Peyer's patch (tissue), 4 donors: ENCODE measurements around the gene WFIKKN2.

Source experiments
- POLR2A ChIP-seq, 2 donors: fragments of 450-650 bp; IDR thresholded peaks; one replicate each; pipeline ENCODE4 v1.5.1; 2017; ENCODE audit warnings: antibody characterized with exemption in 2 of 2, mild to moderate bottlenecking in 2 of 2, moderate library complexity in 2 of 2
- TF ChIP-seq, protein P1 (sequence below), 6 experiments: fragments of 450-650 bp in 4 of 6; fragments of 200-600 bp in 2 of 6; sonication (generic) in 1 of 6; IDR thresholded peaks; one replicate each; pipeline ENCODE4 v1.5.1; 2017 to 2019; ENCODE audit warnings: antibody characterized with exemption in 6 of 6, mild to moderate bottlenecking in 3 of 6, moderate library complexity in 1 of 6

DNA sequence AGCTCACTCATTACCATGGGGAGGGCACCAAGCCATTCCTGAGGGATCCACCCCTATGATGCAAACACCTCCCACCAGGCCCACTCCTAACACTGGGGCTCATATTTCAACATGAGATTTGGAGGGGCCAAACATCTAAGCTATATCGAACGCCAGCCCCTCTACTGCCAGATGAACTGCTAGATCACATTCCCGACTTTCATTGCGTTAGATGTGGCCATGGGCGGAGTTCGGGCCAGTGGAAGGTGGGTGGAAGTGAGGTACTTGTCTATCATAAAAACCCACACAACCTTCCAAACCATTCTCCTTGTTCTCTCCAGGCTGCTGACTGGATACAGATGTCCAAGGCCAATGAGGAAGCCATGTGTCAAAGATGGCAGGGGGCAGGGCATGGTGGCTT is 41.0 kb upstream of the WFIKKN2 start:
- TF ChIP-seq, protein P1, sequence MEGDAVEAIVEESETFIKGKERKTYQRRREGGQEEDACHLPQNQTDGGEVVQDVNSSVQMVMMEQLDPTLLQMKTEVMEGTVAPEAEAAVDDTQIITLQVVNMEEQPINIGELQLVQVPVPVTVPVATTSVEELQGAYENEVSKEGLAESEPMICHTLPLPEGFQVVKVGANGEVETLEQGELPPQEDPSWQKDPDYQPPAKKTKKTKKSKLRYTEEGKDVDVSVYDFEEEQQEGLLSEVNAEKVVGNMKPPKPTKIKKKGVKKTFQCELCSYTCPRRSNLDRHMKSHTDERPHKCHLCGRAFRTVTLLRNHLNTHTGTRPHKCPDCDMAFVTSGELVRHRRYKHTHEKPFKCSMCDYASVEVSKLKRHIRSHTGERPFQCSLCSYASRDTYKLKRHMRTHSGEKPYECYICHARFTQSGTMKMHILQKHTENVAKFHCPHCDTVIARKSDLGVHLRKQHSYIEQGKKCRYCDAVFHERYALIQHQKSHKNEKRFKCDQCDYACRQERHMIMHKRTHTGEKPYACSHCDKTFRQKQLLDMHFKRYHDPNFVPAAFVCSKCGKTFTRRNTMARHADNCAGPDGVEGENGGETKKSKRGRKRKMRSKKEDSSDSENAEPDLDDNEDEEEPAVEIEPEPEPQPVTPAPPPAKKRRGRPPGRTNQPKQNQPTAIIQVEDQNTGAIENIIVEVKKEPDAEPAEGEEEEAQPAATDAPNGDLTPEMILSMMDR (IDR thresholded peaks at IDR 0.05) = no peak
- no peak for TF ChIP-seq POLR2A (IDR thresholded peaks at IDR 0.05)
